GOT3 (cell line): Measurements from ENCODE around the gene CST4.
"Not testable (repeated sequence)": the region's sequence is repeated elsewhere in the genome, so short reads cannot be mapped to it uniquely, and the experiment has no call there.

Source experiments
- DNase-seq: peaks from one replicate; lab custom pipeline; 2025; ENCODE audit warnings: mixed read lengths; lab: John Stamatoyannopoulos, UW

Gene CST4

GRCh38 chr20:23688684-23689398 is at the start of gene CST4:
TSS of gene CST4 (minus strand) at chr20:23689038. CDS start at chr20:23688969, 69 bp downstream.
- DNase-seq: not testable (repeated sequence)

- DNase-seq: not testable (repeated sequence)
Measured at GRCh38 chr20:23735391-23735790, 46.6 kb upstream of the CST4 start.

GRCh38 chr20:23734949-23735348 is 46.1 kb upstream of the CST4 start:
- not testable (repeated sequence) for DNase-seq

- DNase-seq: not testable (repeated sequence)
Measured at GRCh38 chr20:23734440-23734839, 45.6 kb upstream of the CST4 start.

GRCh38 chr20:23727016-23727415 is 38.2 kb upstream of the CST4 start:
- DNase-seq: no peak

- DNase-seq: no peak
Measured at GRCh38 chr20:23725102-23725501, 36.3 kb upstream of the CST4 start.

- DNase-seq: not testable (repeated sequence)
Measured at GRCh38 chr20:23723659-23724307, 34.9 kb upstream of the CST4 start.

GRCh38 chr20:23722851-23723250 is 34.0 kb upstream of the CST4 start:
- not testable (repeated sequence) for DNase-seq

- no peak for DNase-seq
Measured at GRCh38 chr20:23721962-23722361, 33.1 kb upstream of the CST4 start.

- DNase-seq: not testable (repeated sequence)
Measured at GRCh38 chr20:23719351-23719750, 30.5 kb upstream of the CST4 start.

GRCh38 chr20:23711778-23712177 is 22.9 kb upstream of the CST4 start:
- not testable (repeated sequence) for DNase-seq

GRCh38 chr20:23710771-23711170 is 21.9 kb upstream of the CST4 start:
- DNase-seq: no peak

GRCh38 chr20:23705895-23706294 is 17.1 kb upstream of the CST4 start:
- no peak for DNase-seq

GRCh38 chr20:23702021-23702420 is 13.2 kb upstream of the CST4 start:
- DNase-seq: no peak

- DNase-seq: no peak
Measured at GRCh38 chr20:23700931-23701330, 12.1 kb upstream of the CST4 start.

- DNase-seq: no peak
Measured at GRCh38 chr20:23697947-23698346, 9.1 kb upstream of the CST4 start.

GRCh38 chr20:23695068-23695395 is 6.2 kb upstream of the CST4 start:
- not testable (repeated sequence) for DNase-seq

GRCh38 chr20:23694178-23695067 is 5.6 kb upstream of the CST4 start:
- not testable (repeated sequence) for DNase-seq

- not testable (repeated sequence) for DNase-seq
Measured at GRCh38 chr20:23692725-23693619, 4.1 kb upstream of the CST4 start.

- DNase-seq: no peak
Measured at GRCh38 chr20:23691675-23692074, 2.8 kb upstream of the CST4 start.

- DNase-seq: no peak
Measured at GRCh38 chr20:23690581-23690980, 1.7 kb upstream of the CST4 start.

- no peak for DNase-seq
Measured at GRCh38 chr20:23689399-23689690, 507 bp upstream of the CST4 start.
